ENCODE results near the gene FRMD6.

Gene FRMD6

GRCh38 chr14:51682411-51682810 is 30.7 kb downstream of the FRMD6 start:
- Histone ChIP-seq H3K9me2 (replicated peaks; ENCODE audit: control insufficient read depth, low read length) (no peaks in the 10 kb centered on the region), H3K4me1 (ENCODE audit: control insufficient read depth, low read length) (no peaks in the 10 kb centered on the region), H3K9me3 (ENCODE audit: control insufficient read depth, insufficient read depth, low read length) (no peaks in the 10 kb centered on the region), H3K4me2 (ENCODE audit: low read length) (no peak overlapping the region), H3K27me3 (ENCODE audit: control insufficient read depth, low read length) (peaks cover 3% of the 10 kb centered on the region; the same call in 1 of the 2 replicates), H3K4me3 (ENCODE audit: low read length) (no peak overlapping the region), H3F3A (ENCODE audit: control insufficient read depth, insufficient read depth) (no peaks in the 10 kb centered on the region), H3K36me3 (ENCODE audit: control insufficient read depth, low read length) (no peaks in the 10 kb centered on the region), H3K27ac (ENCODE audit: low read depth, low read length) (no peak overlapping the region), H4K20me1 (ENCODE audit: control insufficient read depth, insufficient read depth, low read depth, low read length) (no peaks in the 10 kb centered on the region), H3K79me2 (ENCODE audit: control insufficient read depth, low read length) (no peaks in the 10 kb centered on the region)
- no peak for TF ChIP-seq CTCF (IDR thresholded peaks at IDR 0.05; ENCODE audit: low read depth, low read length, poor library complexity, severe bottlenecking)
- TF ChIP-seq EZH2phosphoT487 (IDR thresholded peaks at IDR 0.05; ENCODE audit: borderline replicate concordance, low read length), result no peak

DNA sequence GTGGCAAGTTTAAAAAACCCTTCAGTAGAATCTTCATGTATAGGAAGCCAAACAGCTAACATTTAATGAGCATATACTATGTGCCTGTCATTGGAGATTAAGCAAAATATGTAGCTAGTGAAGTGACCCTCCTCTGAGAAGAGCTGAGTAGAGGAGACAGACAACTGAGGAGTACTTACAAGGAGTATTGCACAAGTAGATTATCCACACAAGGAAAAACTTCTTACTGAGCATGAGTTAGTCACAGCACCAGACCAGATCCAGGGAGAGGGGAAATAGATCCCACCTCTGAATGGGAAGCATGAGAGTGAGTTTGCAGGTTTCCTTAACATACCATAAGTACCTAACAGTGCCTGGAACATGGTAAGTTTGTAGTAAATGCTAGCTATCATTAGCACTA is 33.0 kb downstream of the FRMD6 start:
- H3K9me3 ChIP-seq (ENCODE audit: control insufficient read depth, insufficient read depth, low read length), result no peaks in the 10 kb centered on the region
- H3K79me2 ChIP-seq (ENCODE audit: control insufficient read depth, low read length), result no peaks in the 10 kb centered on the region
- TF ChIP-seq EZH2phosphoT487 (IDR thresholded peaks at IDR 0.05; ENCODE audit: borderline replicate concordance, low read length), result no peak
- TF ChIP-seq CTCF (IDR thresholded peaks at IDR 0.05; ENCODE audit: low read depth, low read length, poor library complexity, severe bottlenecking), result no peak
- no peaks in the 10 kb centered on the region for H3F3A ChIP-seq (ENCODE audit: control insufficient read depth, insufficient read depth)
- H3K4me3 ChIP-seq (ENCODE audit: low read length), result no peak overlapping the region
- no peaks in the 10 kb centered on the region for H3K9me2 ChIP-seq (replicated peaks; ENCODE audit: control insufficient read depth, low read length)
- H3K4me2 ChIP-seq (ENCODE audit: low read length), result no peak overlapping the region
- H3K36me3 ChIP-seq (ENCODE audit: control insufficient read depth, low read length), result no peaks in the 10 kb centered on the region
- H3K27ac ChIP-seq (ENCODE audit: low read depth, low read length), result no peak overlapping the region
- H4K20me1 ChIP-seq (ENCODE audit: control insufficient read depth, insufficient read depth, low read depth, low read length), result no peaks in the 10 kb centered on the region
- H3K4me1 ChIP-seq (ENCODE audit: control insufficient read depth, low read length), result no peaks in the 10 kb centered on the region
- peaks cover 3% of the 10 kb centered on the region; the same call in 1 of the 2 replicates for H3K27me3 ChIP-seq (ENCODE audit: control insufficient read depth, low read length)

DNA sequence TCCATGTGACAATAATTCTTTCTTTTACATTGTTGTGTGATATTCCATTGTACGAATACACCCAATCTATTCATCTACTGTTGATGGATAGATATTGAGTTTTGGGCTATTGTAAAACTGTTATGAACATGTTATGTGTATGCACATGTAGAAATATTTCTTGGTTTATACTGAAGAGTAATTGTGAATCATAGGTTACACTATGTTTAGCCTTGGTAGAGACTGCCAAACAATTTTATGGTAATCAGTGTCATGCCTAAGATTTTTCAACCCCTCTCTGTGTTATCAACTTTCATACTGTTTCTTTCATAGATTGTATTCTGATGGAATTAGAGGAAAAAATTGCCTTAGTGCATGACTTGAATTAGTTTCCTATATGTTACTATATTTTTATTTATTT is 39.5 kb downstream of the FRMD6 start:
- TF ChIP-seq CTCF (IDR thresholded peaks at IDR 0.05; ENCODE audit: low read depth, low read length, poor library complexity, severe bottlenecking), result no peak
- TF ChIP-seq EZH2phosphoT487 (IDR thresholded peaks at IDR 0.05; ENCODE audit: borderline replicate concordance, low read length), result no peak
- H3K9me3 ChIP-seq (ENCODE audit: control insufficient read depth, insufficient read depth, low read length), result no peaks in the 10 kb centered on the region
- H3K4me3 ChIP-seq (ENCODE audit: low read length), result no peak overlapping the region
- H3K4me2 ChIP-seq (ENCODE audit: low read length), result no peak overlapping the region
- no peaks in the 10 kb centered on the region for H3K36me3 ChIP-seq (ENCODE audit: control insufficient read depth, low read length)
- H3F3A ChIP-seq (ENCODE audit: control insufficient read depth, insufficient read depth), result no peaks in the 10 kb centered on the region
- H3K79me2 ChIP-seq (ENCODE audit: control insufficient read depth, low read length), result no peaks in the 10 kb centered on the region
- 0 out of 2 replicates have a peak, but pooled peaks cover 3% of the 10 kb centered on the region for H3K27me3 ChIP-seq (ENCODE audit: control insufficient read depth, low read length)
- H3K4me1 ChIP-seq (ENCODE audit: control insufficient read depth, low read length), result no peaks in the 10 kb centered on the region
- no peaks in the 10 kb centered on the region for H3K9me2 ChIP-seq (replicated peaks; ENCODE audit: control insufficient read depth, low read length)
- H3K27ac ChIP-seq (ENCODE audit: low read depth, low read length), result no peak overlapping the region
- no peaks in the 10 kb centered on the region for H4K20me1 ChIP-seq (ENCODE audit: control insufficient read depth, insufficient read depth, low read depth, low read length)

All from DOHH2 (cell line).